H1 (cell line): Measurements from ENCODE around the gene THEM5. TPM values are rescaled to one million over a fixed set of nuclear protein-coding genes. Genes with fewer than 3 reads are reported as not detected.

Experiments used
- CEBPB ChIP-seq: IDR thresholded peaks from 2 replicates; pipeline ENCODE4 v1.6.1; 2012; ENCODE audit warnings: low read depth, low read length
- HDAC2 ChIP-seq, 2 experiments: fragments of 300-600 bp in 1 of 2; sonication (generic) in 1 of 2; IDR thresholded peaks; 2 replicates each; pipeline ENCODE4 v1.6.1; 2011 to 2012; ENCODE audit warnings: low read depth in 2 of 2, low read length in 2 of 2, mild to moderate bottlenecking in 2 of 2, moderate library complexity in 2 of 2, borderline replicate concordance in 1 of 2, inconsistent platforms in 1 of 2
- PHF8 ChIP-seq: fragments of 200-600 bp; sonication (generic); conservative IDR thresholded peaks from 2 replicates; pipeline ENCODE4 v1.7.1; 2012; ENCODE audit warnings: low read depth, mild to moderate bottlenecking, inconsistent platforms, low read length, moderate library complexity
- POU5F1 ChIP-seq: IDR thresholded peaks from 2 replicates; pipeline ENCODE4 v1.6.1; 2011; ENCODE audit warnings: low read depth, mild to moderate bottlenecking, low read length, moderate library complexity
- TCF12 ChIP-seq: IDR thresholded peaks from 2 replicates; pipeline ENCODE4 v1.6.1; 2011; ENCODE audit warnings: low read depth, mild to moderate bottlenecking, low read length
- polyA plus RNA-seq, 7 experiments: library from polyadenylated mRNA; depleted of rRNA in 3 of 7; stranded (reverse) in 5 of 7; unstranded in 2 of 7; fragments of >200 nt in 5 of 7; fragments of 200-250 nt in 2 of 7; gene quantifications; 1 replicate in 5 of 7; 2 replicates in 1 of 7; 4 replicates in 1 of 7; pipeline versions ENCODE4 v1.2.1 to v1.2.3, GENCODE V29; 2011 to 2013; ENCODE audit warnings: missing spikeins in 2 of 7, mixed read lengths in 2 of 7
- total RNA-seq: library from RNA; stranded (reverse); fragmentation: NEBNext Ultra II Directional; extraction: Animal tissue kit (Norgen Biotek cat#: 25700); gene quantifications from 2 replicates; pipeline ENCODE4 v1.2.1, GENCODE V29; 2021

THEM5 gene
- total and polyA plus RNA-seq, 2 of the 8 experiments (the other 6 are each of a cell fraction or from before 2014, with no cell fraction given), result not detected

- TF ChIP-seq CEBPB (no peak), POU5F1 (no peak), HDAC2 (IDR thresholded peaks at IDR 0.05; ENCODE audit: borderline replicate concordance in 1 of 2, low read depth in 2 of 2, low read length in 2 of 2) (no peak), TCF12 (no peak), PHF8 (no peak)
Measured at GRCh38 chr1:151813271-151813977, 40.1 kb downstream of the THEM5 start (continued).
